ENCODE measurements around the gene TMA7. TPM values are rescaled to one million over a fixed set of nuclear protein-coding genes. Genes with fewer than 3 reads are reported as not detected.

Gene TMA7
- total RNA-seq, 1 experiment from 2014 or later = 479 TPM

DNA sequence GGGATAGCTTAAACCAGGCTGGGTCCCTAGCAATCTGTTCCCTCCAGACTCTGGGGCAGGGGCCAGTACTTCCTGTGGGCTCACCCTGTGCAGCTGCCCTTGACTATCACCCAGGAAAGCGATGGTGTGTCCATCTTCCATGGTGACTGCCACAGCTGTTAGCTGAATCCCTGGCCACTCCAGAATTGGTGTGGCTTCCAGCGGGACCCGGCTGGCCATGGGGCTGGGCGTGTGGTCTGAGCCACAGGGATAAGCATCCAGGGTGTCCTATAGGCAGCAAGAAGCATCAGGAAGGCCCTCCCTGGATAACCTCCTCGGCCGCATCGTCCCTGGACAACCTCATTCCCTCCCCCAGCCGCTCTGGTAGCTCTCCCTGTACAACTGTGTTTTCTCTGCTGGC lies 17.4 kb upstream of the TMA7 start:
- no peak for DNase-seq (ENCODE audit: low read depth)

DNA sequence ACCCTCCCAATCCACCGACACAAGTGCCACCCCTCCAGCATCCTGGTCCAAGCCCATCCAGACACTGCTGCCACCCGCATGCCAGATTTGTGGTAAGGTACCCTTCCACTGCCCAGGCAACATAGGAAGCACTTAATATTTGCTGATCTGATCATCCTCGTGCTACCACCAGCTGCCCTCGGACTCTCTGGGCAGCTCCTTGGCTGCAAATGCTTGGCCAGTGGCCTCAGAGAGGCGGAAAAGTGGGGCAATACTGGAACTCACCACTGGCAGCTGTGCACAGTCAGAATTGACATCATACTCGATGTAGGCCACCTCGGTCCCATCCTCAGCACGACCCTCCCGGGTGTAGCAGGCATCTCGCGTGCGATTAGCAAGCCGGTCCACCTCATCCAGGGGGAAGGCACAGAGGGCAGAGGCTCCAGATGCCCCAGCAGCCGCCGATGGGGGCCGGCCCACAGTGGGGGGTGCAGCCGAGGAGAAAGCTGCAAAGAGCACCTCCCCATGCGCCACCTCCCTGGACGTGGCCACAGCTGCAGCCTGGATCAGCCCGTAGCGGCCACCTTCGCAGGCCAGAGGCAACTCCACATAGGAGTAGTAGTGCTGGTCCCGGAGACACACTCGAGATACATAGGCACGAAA lies 16.7 kb upstream of the TMA7 start:
- DNase-seq (ENCODE audit: low read depth) = no peak

DNA sequence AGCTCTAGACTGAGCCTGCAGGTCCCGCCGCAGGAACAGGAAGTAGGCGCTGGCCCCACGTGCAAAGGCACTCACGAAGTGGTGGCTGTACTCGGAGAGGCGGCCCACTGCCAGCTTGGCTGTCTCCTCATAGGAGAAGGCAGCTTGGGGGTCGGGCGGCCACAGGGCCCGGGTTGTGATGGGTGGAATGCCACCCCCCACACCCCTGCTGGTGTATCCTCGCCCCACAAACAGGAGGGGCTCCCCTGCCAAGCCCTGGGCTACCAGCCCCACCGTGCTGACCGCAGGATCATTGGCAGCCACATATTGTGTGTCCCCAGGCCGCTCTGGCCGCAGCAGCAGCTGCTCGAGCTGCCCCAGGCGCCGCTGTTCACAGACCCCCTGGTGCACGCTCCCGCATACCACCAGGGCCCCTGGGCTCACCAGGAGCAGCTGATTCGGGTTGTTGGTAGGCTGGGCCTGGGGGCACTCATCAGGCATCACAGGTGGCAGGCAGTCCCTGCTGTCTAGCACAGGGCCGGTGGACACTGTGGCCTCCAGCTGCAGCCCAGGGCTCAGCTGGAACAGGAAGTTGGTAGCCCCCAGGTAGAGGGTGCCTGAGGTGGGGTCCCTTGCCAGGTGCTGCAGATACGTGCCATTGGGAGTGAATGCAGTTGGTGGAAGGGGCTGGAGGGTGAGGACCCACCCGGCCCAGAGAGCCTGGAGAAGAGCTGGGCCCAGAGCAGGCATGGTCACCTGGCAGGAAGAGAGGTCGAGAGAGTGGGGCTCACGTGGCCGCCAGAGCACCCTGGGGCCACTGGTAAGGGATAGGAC lies 16.0 kb upstream of the TMA7 start:
- DNase-seq (ENCODE audit: low read depth) = no peak

DNA sequence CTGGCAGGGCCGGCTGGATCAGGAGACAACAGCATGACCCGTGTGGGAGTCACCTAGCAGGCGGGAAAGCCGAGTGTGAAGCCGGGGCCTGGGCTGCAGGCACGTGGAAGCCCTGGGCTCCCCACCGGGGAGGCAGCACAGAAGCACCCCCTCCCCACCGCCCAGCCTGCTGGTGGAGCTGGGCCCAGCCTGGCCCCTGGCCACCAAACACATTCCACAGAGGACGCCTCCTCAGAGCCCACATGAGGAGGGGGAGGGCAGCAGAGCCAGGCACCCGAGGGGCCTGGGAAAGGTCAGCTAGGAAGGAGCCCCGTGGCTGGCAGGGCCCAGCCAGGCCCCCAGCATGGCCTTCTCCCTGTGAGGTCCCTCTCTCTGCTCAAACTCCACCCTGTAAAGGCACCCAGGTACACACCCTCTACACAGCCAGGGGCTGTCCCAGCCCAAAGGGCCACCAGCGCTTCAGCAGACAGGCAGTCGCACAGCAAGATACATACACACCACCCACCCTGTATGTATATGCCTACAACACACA lies 14.7 kb upstream of the TMA7 start:
- DNase-seq (ENCODE audit: low read depth) = no peak

DNA sequence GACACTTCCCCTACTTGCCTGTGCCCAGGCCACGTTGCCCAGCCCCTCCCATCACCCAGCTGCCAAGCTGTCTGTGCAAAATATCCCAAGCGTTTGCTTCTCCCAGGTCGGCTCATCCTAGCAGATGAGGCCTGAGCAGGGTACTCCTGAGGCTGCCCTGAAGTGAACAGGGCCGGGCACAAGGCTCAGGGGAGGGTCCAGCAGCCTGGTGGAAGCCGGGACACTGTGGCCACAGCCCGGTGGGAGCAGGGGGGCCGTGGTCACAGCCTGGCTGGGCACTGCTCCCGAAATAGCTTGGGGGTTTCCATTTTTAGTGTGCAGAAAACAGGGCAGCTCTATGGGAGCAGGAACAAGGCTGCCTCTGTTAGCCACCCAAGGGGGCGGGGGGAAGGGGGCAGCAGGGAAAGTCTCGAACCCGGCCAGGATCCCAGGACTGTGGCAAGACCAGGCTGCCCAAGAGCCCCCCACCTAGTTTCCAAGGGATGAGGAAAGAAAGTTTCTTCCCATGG lies 13.6 kb upstream of the TMA7 start:
- no peak for DNase-seq (ENCODE audit: low read depth)

DNA sequence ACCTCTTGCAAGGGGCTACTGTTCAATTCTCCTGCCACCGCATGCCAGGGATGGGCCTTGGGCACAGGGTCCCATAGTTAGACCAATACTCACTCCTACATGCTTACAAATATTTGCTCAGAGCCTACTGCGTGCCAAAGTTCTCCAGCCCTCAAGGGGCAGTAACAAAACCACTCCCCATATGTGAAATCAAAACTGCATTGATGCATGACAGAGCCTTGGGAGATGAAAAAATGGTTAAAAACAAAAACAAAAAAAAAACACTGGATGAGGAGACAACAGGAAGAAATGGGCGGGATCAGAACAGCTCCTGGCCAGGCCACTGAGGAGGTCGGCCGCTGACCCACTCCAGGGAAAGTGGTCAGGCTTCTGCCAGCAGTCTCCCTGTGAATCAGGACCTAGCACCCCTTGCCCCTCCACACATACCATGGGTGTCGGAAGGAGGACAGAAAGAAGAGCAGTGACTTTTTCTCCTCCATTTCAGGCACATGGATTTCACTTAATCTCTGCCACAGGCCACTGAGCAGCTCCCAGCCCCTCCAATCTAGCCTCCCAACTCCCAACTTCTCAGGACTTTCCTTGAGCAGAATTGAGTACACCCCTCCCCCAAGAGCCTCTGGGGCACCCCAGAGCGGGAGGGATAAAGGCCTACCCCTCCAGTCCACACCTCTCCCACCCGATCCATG lies 13.0 kb upstream of the TMA7 start:
- no peak for DNase-seq (ENCODE audit: low read depth)

DNA sequence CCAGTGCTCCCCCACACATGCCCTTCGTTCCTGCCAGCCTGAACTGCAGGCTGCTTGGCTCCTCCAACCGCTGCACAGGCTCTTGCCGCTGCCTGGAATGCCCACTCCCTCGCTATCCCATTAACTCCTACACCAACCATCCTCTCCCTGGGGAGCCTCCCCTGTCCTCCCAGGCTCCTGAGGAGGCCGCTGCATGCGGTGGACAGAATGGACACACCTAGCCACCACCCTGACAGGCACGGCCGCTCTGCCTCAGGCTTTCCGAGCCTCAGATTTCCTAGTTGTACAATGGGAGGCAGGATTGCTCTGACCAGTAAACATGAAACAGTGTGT lies 12.5 kb upstream of the TMA7 start:
- no peak for DNase-seq (ENCODE audit: low read depth)

DNA sequence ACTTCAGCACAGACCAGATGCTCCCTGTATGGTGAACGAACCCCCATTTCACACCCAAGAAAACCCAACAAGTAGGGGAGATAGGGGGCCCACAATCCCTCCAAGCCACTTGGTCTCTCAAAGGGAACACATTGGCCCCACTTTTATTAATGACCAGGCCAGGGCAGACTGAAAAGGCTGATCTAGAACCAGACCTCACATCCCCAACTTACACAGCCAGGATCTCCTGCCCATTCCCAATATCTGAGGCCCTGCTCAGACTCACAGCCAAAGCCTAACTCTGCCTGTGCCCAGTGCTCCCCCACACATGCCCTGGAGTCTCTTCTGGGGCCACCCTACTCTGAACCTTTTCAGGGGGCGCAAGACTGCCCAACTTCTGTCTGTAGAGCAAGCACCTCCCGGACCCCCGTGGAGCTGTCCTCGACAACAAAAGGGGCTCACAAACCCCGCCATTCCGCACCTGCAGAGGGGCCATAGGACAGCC lies 11.9 kb upstream of the TMA7 start:
- no peak for DNase-seq (ENCODE audit: low read depth)

DNA sequence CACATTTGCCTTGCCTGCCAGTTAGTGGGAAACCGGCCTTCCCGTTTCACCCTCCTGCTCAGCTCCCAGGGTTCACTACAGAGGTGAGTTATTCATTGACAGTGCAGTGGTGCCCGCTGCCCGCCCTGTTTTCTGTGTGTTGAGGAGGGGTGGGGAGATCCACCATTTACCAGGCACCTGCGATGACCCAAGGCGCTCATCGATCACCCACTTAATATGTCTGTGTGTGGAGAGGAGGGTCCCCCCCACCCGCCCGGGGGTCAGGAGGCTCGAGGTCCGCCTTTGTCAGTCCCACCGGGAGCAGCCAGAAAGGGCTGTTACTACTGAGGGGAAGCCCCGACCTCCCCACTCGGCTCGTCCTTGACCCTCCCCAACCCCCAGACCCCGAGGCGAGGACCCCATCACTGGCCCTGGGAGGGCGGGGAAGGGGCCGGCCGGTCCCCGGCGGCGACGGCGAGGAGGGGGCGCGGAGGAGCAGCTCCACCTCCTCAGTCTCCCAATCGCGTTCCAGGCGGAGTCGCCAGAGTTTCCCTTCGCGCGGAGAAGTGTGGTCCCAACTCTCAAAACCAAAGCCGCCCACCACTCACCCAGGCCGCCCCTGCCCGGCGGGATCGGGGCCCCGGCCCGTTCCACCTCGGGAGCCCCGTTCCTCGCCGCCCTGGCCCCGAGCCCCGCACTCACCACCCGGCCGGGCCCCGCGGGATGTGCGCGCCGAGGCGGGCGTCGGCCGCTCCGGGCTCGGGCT lies 11.3 kb upstream of the TMA7 start:
- no peak for DNase-seq (ENCODE audit: low read depth)

DNA sequence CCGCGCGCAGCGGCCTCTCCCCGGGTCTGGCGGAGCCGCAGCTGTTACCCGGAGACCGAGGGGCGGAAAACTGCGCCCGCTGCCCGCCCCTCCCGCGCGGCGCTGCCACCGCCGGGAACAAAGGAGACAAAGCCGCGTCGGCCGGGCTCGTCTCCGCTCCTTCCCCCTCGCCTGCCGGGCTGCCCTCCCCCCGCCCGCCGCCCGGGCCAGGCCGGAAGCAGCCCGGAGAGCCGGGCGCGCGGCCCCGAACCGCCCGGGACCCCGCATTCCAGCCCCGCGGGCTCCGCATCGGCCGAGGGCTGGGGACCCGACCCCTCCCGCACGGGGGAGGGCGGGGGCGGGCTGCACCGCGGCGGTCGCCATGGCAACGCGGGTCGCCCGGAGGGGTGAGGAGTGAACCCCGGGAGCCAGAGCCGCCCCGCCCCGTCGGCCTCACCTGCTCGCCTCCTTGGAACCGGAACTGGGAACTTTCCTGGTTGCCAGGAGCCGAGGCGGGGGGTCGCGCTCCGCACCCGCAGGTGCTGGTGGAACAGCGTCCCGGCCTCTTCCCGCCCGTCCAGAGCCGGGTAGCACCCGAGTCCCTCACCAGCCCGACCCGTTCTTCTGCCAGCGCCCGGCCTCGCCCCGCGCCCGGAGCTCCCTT lies 10.6 kb upstream of the TMA7 start:
- peak; percentile 43 for DNase-seq (ENCODE audit: low read depth)

DNA sequence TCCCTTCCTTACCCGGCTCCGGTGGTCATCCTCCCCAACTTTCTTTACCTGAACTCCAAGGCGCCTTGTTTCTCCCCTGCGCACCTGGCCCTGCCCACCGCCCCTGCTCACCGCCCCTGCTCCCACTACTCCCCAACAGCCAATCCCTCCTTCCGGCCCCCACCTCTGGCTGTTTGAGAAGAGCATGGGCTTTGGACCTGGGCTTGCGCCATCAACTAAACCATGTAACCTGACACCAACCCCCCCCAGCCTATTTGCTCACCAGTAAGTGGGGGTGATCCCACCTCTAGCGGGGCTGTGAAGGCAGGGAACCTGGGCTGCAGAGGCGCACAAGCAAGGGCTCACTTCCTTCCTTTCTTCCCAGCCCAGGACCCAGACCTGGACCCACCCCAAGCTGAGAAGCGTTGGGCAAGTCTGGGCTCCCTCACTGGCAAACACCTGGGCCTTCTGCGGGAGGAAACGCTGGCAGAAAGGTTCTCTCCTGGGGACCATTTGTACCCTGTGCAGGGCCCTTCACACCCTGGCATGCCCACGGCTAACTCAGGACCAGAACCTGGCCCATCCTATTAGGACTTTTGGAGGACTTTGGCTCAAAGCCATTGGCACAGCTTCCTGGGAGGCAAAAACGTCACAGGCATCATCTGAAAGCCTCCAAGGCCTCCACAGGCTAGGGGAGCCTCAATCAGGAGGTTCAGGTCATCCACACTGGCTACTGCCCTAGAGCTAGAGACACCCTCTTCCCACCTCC lies 9.9 kb upstream of the TMA7 start, which contains the start of gene PLXNB1:
TSS of gene PLXNB1 (minus strand) at position 127 of the 748 bp plus-strand sequence. CDS start 5,475 bp downstream, outside the sequence.
- peak; percentile 64 for DNase-seq (ENCODE audit: low read depth)

DNA sequence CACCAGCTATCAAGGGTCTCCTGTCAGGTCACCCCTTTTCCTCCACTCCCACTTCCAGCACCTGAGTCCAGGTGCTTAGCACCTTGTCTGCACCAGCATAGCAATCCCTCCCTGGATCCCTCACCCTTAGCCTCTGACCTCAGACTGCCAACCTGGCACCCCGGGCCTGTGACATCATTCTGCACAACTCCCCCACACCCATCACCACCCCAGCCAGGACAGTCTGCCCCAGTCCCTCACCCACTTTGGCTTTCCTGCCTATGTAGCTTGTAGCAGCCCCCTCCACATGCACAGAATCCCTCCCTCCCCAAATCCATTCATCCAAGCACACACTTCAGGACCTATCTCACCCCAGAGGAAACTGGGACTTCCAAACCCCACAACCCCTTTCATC lies 9.4 kb upstream of the TMA7 start:
- no peak for DNase-seq (ENCODE audit: low read depth)

DNA sequence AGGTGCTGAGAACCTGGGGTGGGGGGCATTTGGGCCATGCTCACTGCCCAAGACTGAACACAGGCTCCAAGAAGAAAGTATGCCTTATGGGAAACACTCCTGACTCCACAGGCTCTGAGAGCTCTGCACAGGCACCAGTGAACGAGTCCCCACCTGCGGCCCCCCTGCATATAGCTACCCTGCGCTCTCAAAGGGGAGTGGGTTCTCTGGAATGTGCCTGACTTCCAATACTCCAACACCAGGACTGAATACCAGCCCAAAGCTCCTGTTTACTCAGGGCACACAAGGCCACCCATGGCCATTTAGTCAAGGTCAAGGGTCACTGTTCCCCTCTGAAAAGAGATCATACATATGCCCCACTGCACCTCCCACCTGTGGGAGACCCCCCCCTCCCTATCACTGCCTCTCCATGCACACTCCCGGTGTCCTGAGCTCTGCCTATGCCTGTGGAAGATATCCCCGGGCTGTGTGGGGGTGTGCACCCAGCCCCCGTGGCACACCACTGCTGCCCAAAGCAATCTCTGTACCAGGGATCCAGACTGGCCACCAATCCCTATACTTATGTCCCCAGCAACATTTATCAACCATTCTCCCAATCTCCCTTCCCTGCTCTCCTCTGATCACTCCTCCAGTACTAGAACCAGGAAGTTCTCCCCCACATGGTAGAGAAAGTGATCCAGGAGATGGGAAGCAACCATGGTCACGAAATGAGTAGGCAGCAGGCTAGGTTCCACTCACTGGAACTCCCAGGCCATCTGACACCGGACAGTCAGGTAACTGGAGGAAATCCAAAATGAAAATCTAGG lies 8.6 kb upstream of the TMA7 start:
- DNase-seq (ENCODE audit: low read depth) = no peak

DNA sequence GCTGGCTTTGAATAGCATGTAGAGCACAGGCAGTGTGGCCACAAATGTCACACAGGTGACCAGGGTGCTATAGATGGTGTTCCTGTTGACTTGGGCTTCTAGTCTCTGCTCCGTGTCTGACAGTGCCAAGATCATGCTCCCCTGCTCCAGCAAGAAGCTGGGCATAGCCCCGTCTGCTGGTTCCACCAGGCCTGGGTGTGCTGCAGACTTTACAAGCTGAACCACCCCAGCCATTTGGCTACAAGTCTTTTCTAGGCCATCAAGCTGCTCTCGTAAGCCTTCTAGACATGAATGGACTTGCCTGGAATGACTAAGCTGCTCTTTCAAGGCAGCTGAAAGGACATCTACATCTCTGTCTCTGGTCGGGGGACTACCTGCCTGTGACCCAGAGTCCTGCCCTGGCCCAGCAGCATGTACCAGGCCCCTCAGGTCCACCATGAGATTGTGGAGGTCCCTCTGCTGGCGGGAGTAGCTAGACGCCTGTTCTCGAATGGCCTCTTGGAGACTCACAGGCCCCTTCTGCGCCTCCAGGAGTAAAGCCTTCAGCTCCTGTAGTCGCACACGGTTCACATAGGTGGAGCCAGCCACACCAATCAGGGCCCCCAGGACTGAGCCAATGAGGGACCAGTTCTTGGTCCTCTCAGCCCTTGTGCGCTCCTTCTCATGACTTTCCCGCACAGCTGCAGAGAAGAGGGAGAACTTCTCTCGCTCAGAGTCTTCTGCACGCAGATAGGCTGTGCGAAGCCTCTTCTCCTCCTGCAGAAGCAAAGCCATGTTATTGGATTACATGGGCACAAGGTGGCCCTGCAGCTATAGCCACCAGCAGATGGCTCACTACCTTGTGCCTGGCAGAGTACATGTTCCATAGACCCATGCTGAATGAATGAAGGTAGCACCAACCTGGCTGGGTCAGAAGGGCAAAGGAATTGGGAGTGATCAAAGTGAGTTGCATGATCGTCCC lies 7.4 kb upstream of the TMA7 start:
- no peak for DNase-seq (ENCODE audit: low read depth)

DNA sequence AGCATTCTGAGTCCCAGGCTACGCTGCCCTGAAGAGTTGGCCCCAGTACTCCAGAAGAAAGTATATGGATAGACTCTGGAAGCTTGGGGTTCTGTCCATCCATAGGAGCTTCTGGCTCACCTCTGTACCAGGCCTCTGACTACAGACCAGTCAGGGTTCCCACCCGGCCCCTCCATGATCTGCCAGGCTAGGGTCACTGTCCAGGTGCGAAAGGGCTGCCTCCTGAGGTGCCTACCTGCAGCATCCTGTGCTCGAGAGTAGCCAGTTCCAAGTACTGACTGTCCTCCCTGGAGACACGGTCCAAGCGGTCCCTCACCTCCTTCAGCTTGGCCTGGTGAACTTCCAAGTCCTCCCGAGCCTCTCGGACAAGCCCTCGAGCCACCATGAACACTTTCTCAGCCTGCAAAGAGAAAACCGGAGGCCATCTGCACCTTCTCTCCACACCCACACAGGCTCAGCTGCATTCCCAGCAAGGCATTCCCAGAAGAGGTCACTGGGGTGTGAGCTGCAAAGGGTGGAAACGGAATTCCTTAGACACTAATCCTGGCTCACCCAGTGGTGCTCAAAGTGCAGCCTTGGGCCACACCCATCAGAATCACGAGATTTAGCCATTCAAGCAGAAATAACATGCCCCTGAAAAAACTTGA lies 6.5 kb upstream of the TMA7 start:
- DNase-seq (ENCODE audit: low read depth) = no peak

DNA sequence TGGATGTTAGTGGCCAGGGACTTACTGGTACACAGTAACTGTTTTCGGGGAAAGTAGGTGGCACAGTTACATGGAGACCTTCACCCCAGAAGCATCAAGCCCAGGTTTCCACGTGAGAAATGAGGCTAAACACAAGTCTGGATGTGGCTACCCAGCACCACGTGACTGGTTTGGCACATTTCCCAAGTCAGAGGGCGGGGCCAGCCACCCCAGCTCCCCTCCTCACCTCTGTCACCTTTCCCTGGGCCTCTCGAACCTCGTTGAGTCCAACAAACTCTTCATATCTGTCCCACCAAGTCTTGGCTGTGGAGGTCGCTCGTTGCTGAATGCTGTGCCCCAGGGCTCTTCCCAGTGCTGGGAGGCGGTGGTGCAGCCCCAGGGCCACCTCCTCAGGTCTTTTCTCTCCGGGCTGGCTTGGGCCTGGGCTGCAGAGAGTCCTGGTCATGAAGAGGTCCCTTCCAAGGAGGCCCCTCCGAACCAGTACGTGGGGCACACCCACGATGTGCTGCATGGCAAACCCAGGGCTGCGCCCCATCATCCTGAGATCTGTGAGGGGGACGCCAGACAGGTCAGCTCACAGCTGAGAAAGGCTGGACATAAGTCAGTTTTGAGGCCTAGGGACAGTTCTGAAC lies 5.3 kb upstream of the TMA7 start:
- no peak for DNase-seq (ENCODE audit: low read depth)

DNA sequence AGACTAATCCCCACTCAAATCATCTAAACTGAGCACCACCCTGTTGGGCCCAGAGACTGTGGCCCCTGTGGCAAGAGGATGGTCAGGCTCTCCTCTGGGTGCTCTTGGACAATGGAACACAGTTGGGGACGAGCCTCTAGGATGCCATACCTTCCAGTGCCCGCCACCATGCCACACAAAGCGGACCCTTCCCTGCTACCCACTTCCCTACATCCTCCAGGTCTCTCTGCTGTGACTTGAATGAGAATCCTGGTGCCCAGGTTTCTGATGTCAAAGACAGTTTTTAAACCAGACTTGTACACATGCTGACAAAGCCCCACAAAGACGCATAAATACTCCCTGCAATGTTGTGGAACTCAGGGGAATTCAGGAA lies 4.8 kb upstream of the TMA7 start:
- DNase-seq (ENCODE audit: low read depth) = no peak

Data from M059J (cell line).